Mucosa of stomach (tissue), 1 donor: ENCODE measurements around the gene PTPN22.

Source experiments
- H3K27me3 ChIP-seq: one replicate; pipeline ENCODE4 v1.7.0; 2013; ENCODE audit warnings: mild to moderate bottlenecking, low read length; ENCODE audit not compliant: control insufficient read depth, insufficient read depth
- H3K36me3 ChIP-seq: one replicate; pipeline ENCODE4 v1.7.0; 2013; ENCODE audit warnings: low read length; ENCODE audit not compliant: control insufficient read depth, insufficient read depth
- H3K4me1 ChIP-seq: one replicate; pipeline ENCODE4 v1.7.0; 2013; ENCODE audit warnings: mild to moderate bottlenecking, low read length; ENCODE audit not compliant: control insufficient read depth, insufficient read depth
- H3K4me3 ChIP-seq: one replicate; pipeline ENCODE4 v1.7.0; 2013; ENCODE audit warnings: low read length
- H3K9ac ChIP-seq: one replicate; pipeline ENCODE4 v1.7.0; 2013; ENCODE audit warnings: mild to moderate bottlenecking, low read length, moderate library complexity
- H3K9me3 ChIP-seq: one replicate; pipeline ENCODE4 v1.7.0; 2013; ENCODE audit warnings: mild to moderate bottlenecking, low read length, moderate library complexity; ENCODE audit not compliant: control insufficient read depth
- donor health status: Pancreatic carcinoma.

PTPN22 gene

GRCh38 chr1:113871597-113872113, at the start of gene PTPN22:
Gene PTPN22, minus strand, starts transcription at chr1:113871712.
- Histone ChIP-seq H3K9ac (no peak within 1 kb of the TSS), H3K4me3 (no peak within 1 kb of the TSS), H3K27me3 (no peaks in the 10 kb centered on the region), H3K9me3 (no peaks in the 10 kb centered on the region), H3K4me1 (no peaks in the 10 kb centered on the region), H3K36me3 (no peaks in the 10 kb centered on the region)

GRCh38 chr1:113918243-113918642, 46.7 kb upstream of the PTPN22 start:
- Histone ChIP-seq H3K4me3 (no peak overlapping the region), H3K9me3 (no peaks in the 10 kb centered on the region), H3K4me1 (no peaks in the 10 kb centered on the region), H3K9ac (no peak overlapping the region), H3K27me3 (no peaks in the 10 kb centered on the region), H3K36me3 (no peaks in the 10 kb centered on the region)

- Histone ChIP-seq H3K9ac (no peak overlapping the region), H3K4me3 (no peak overlapping the region), H3K9me3 (no peaks in the 10 kb centered on the region), H3K36me3 (no peaks in the 10 kb centered on the region), H3K4me1 (no peaks in the 10 kb centered on the region), H3K27me3 (no peaks in the 10 kb centered on the region)
These were observed 46.0 kb upstream of the PTPN22 start for GRCh38 chr1:113917400-113918082.

- H3K9ac ChIP-seq, result no peak overlapping the region
- H3K36me3 ChIP-seq, result no peaks in the 10 kb centered on the region
- H3K4me1 ChIP-seq, result no peaks in the 10 kb centered on the region
- H3K4me3 ChIP-seq, result no peak overlapping the region
- no peaks in the 10 kb centered on the region for H3K9me3 ChIP-seq
- H3K27me3 ChIP-seq, result no peaks in the 10 kb centered on the region
These were observed 45.5 kb upstream of the PTPN22 start for GRCh38 chr1:113916974-113917373.

- Histone ChIP-seq H3K4me1 (no peaks in the 10 kb centered on the region), H3K36me3 (peaks cover 4% of the 10 kb centered on the region), H3K27me3 (no peaks in the 10 kb centered on the region), H3K4me3 (no peak overlapping the region), H3K9ac (no peak overlapping the region), H3K9me3 (no peaks in the 10 kb centered on the region)
These were observed 42.6 kb upstream of the PTPN22 start for GRCh38 chr1:113913887-113914664.

GRCh38 chr1:113913312-113913668, 41.8 kb upstream of the PTPN22 start:
- H3K9me3 ChIP-seq, result no peaks in the 10 kb centered on the region
- H3K4me3 ChIP-seq, result no peak overlapping the region
- H3K4me1 ChIP-seq, result no peaks in the 10 kb centered on the region
- no peaks in the 10 kb centered on the region for H3K27me3 ChIP-seq
- peaks cover 4% of the 10 kb centered on the region for H3K36me3 ChIP-seq
- H3K9ac ChIP-seq, result no peak overlapping the region

GRCh38 chr1:113912594-113913311, 41.2 kb upstream of the PTPN22 start:
- H3K9ac ChIP-seq, result no peak overlapping the region
- H3K36me3 ChIP-seq, result peaks cover 4% of the 10 kb centered on the region
- H3K4me1 ChIP-seq, result no peaks in the 10 kb centered on the region
- no peak overlapping the region for H3K4me3 ChIP-seq
- no peaks in the 10 kb centered on the region for H3K27me3 ChIP-seq
- H3K9me3 ChIP-seq, result no peaks in the 10 kb centered on the region

GRCh38 chr1:113905435-113905861, 33.9 kb upstream of the PTPN22 start:
- no peaks in the 10 kb centered on the region for H3K36me3 ChIP-seq
- H3K4me1 ChIP-seq, result peaks cover 10% of the 10 kb centered on the region
- peak overlapping the region; percentile 57 for H3K4me3 ChIP-seq
- H3K9ac ChIP-seq, result peak overlapping the region; percentile 86
- H3K27me3 ChIP-seq, result no peaks in the 10 kb centered on the region
- no peaks in the 10 kb centered on the region for H3K9me3 ChIP-seq

GRCh38 chr1:113904674-113905434, 33.3 kb upstream of the PTPN22 start, which contains the start of the genes AP4B1 and DCLRE1B:
Gene AP4B1, minus strand, starts transcription at chr1:113904799. Its CDS starts 82 bp downstream, at chr1:113904717.
Gene DCLRE1B, plus strand, starts transcription at chr1:113905326. Its CDS starts 261 bp downstream, at chr1:113905587.
- Histone ChIP-seq H3K4me1 (peaks cover 10% of the 10 kb centered on the region), H3K27me3 (no peaks in the 10 kb centered on the region), H3K9ac (peak within 1 kb of the TSS; percentile 86), H3K9me3 (no peaks in the 10 kb centered on the region), H3K36me3 (no peaks in the 10 kb centered on the region), H3K4me3 (peak within 1 kb of the TSS; percentile 57)

- Histone ChIP-seq H3K36me3 (no peaks in the 10 kb centered on the region), H3K27me3 (no peaks in the 10 kb centered on the region), H3K9ac (peak overlapping the region; percentile 86), H3K9me3 (no peaks in the 10 kb centered on the region), H3K4me1 (peaks cover 10% of the 10 kb centered on the region), H3K4me3 (peak overlapping the region; percentile 57)
These were observed 32.8 kb upstream of the PTPN22 start for GRCh38 chr1:113904293-113904673.

GRCh38 chr1:113903501-113904292, 32.2 kb upstream of the PTPN22 start:
- H3K36me3 ChIP-seq, result no peaks in the 10 kb centered on the region
- peak overlapping the region; percentile 57 for H3K4me3 ChIP-seq
- peak overlapping the region; percentile 86 for H3K9ac ChIP-seq
- H3K27me3 ChIP-seq, result no peaks in the 10 kb centered on the region
- H3K4me1 ChIP-seq, result peaks cover 10% of the 10 kb centered on the region
- H3K9me3 ChIP-seq, result no peaks in the 10 kb centered on the region
